ENCODE results near the gene IRF2. TPM values are rescaled to one million over a fixed set of nuclear protein-coding genes. Genes with fewer than 3 reads are reported as not detected.
A peak's percentile ranks its signal among the peaks of the same experiment; 100 is the strongest.

IRF2 gene
- 11.0 TPM for polyA plus RNA-seq (2013, experiment 1 of 2; ENCODE audit: insufficient read length)
- 12.5 TPM for polyA plus RNA-seq (2013, experiment 2 of 2; ENCODE audit: insufficient read length)

DNA sequence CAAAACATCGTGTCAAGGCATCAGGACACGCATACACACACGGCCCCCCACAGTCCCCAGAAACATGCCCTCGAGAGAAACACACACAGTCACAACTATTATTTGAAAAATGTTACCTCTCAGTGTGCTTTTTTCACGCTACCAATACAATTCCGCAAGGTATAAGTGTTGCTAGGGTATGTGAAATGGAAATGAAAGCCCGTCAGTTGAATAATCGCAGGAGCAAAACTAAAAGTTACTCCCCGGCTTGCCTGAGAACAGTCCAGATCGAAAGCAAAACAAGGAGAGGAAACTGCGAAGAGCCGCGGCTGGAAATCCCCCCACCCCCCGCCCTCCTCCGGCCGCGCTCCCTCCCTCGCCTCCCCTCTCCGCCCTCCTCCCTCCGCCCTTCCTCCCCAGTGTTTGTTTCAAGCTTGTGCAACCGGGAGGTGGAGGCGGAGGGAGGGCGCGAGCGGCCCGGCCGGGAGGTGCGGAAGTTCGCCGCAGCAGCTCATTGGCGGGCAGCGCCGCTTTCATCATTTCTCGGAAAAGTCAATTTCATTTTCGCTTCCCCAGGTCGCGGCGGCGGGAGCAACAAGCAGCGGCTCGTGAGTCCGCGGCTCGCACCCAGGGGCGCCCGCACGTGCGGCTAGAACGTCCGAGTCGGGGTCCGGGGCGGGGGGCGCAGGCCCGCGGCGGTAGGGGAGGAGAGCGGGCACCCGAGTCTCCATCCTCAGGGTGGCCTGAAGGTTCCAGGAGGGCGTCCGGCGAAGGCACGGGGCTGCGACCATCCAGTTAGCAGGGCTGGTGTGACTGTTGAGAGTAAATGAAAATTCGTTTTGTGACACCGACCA lies at the start of gene IRF2:
IRF2 (minus strand) TSS at position 288 of the 833 bp plus-strand sequence. CDS start 45,486 bp downstream, outside the sequence.
- peak; percentile 98 for DNase-seq

DNA sequence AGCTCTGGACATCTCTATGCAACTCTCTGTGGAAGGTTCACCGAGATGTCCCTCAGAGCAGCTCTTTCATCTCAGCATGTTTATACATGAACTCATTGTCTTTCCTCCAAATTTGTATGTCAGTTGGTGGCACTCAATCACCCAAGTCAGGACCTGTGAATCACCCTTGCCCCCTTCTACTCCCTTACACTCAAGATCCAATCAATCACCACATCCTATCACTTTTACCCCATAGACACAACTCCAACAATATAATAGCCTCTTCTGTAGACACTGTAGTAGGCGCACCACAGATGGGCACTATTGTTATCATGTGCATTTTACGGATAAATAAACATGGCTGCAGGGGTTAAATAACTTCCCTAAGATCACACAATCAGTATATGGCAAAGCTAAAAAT lies 41.3 kb upstream of the IRF2 start:
- DNase-seq = no peak

DNA sequence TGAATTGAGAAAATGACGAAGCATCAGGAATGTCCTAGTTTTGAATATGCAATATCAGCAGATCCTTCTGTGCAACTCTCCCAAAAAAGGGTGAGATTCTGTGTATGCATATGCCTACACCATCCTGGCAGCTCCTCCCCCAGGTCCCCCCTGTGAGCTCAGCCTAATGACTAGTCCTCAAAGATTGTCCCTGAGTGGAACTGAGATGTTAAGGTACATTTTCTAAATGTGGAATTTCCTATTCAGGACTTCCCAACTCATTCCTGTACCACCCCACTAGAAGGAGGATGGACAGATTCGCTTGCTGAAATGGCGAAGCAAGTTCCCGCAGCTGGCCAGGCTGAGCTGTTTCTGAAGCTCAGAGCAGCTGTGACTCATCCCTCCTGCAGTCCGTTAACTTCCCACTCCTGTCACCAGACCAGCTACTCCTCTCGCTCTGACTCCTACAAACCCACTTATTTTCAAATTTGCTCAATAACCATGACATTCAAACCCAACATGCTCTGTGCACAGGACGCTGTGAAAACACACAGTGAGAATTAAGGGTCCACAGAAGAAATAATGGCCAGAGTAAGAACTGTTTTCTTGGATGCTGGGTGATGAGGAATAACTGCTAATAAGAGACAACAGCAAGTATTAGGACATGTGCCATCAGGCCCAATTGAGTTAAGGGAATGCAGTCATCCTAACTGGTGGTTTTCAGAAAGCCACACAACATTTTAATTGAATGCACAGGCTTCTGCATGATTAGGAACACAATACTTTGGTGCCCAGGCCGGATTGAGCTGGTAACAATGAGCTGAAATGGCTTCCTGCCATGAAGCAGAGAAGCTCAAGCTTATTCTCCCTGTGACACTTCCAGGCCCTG lies 40.0 kb upstream of the IRF2 start:
- DNase-seq = peak; percentile 86

DNA sequence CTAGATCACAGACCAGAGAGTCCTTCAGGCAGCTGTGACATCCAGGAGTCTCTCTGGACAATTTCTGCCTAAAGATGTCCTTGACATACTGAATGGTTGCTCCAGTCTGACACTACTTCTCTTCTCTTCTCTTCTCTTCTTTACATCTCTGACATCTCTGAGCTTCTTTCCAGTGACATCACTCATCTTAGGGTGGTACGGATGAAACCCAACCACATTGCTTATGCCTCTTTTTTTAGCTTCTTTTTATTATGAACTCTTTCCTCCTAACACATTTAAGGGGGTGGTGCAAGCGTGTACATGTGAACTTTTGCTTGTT lies 39.4 kb upstream of the IRF2 start:
- no peak for DNase-seq

DNA sequence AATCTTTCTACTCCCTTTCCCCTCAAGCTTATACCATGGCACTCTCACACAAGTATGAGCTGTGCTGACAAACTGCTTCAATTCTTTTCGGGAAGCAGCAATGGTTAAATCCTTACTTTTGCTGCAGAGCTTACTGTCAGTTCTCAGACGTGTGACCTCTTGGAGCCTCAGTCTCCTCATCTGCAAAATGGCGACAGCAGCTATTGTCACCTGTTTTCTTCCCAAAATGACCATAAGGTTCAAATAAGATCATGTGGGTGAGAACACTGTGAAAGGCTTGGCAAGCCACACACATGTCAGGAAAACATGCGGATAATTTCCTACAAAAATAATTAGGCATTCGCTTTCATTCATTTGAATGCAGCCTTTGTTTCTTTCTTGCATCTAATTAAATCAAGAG lies 36.8 kb upstream of the IRF2 start:
- no peak for DNase-seq

DNA sequence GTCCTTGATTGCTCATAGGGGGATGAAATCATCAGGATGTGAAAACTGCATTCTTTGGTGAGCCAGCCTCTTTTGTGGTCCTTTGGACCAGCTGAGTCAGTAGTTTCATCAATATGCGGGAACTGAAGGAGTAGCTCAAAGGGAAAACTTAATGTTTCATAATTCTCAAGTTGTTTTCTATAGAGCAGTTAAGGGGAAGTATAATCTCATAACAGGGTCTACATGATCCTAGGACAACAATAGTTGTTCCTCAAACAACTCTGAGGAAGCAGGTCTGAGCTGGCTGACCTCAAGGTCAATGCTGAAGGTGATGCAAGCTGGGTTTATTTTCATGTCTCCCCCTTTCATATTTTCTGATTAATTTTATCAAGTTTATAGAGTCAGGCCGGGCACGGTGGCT lies 36.1 kb upstream of the IRF2 start:
- no peak for DNase-seq

DNA sequence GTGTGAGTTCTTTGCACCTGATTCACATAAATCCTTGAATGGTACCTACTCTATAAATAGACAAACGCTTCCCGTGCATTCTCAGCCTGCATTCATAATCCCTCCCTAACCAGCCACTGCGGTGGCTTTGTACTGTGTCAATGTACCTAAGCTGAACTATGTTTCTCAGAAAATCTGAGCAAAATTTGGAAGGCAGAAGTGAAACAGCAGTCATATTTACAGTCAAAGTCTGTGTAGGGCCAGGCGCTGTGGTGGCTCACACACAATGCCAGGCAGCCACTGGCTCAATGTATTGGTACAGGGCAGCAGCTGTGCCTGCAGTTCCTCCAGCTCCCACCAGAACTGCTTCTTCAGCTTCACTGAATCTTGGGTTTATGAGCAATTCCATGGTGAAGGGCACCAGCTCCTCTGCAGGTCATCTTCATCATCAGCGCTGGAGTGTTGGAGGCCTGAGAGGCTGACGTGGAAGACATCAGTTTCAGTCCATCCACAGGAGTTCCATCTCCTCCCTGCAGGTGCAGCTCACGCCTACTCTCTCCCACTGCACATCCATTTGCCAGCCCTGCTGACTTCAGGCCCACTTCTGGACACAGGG lies 32.3 kb upstream of the IRF2 start:
- DNase-seq = no peak

DNA sequence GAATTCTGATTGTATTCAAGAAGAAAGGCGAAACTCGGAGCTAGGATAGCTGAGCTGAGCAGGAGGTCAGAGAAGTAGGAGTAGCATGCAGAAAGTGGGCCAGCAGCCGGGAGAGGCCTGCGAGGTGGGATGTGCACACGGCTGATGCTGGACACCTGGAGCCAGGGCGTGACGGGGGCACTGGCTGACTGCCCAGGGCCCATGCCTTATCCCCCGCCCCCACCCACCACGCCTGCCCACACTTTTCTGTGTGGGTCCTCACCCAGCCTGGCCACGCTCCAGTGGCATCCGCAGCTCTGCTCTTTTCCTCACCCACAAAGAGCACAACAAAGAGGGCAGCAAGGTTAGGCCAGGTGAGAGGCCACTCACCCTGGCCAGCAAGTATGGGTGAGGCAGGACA lies 30.0 kb upstream of the IRF2 start:
- DNase-seq = no peak

DNA sequence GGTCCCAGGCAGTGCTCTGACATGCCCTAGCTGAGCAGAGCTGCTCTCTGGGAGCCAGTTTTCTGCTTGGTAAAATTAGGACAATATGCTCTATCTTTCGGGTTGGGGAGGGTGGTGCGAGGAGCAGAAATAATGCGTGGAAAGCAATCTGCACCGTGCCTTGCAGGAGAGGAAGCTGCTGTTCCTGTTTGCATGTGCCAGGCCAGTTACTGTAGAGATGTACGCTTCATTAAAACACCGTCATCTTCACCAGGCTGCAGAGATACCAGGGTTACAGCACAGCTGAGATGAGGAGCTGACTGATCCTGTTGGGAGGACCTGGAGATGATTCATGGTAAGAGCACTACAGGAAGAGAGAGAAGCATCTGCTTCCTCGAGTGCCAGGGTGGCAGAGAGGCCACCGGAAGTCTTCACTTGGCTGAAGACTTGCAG lies 29.5 kb upstream of the IRF2 start:
- peak; percentile 70 for DNase-seq

DNA sequence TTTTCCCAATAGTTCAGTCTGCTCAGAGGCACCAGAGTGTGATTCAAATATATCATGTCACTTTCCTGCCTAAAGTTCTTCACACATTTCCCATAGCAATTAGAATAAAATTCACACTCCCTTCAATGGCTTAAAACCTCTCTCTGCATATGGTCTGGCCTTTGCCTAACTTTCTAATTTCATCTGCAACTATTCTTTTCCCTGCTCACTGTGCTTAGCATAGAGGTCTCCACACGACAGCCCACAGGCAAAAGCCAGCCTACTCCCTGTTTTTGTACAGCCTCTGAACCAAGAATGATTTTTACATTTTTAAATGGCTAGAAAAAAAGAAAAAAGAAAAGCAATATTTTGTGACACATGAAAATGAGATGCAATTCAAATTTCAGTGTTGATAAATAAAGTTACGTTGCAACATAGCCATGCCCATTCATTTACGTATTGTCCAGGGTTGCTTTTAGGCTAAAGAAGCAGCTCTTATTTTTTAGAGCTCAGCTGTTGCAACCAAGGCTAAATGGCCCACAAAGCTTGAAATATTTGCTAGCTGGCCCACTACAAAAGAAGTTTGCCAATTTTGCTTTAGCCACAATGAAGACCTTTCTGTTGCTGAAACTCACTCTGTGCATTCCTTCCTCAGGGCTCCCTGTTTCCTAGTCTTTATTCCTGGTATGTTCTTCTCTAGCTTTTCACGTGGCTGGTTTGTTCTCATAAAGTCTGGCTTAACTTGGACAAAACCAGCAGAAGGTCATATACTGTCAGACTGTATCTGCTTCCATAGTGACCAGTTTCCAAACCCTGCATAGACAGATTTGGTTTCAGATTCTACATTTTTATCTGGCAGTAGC lies 26.6 kb upstream of the IRF2 start:
- no peak for DNase-seq

DNA sequence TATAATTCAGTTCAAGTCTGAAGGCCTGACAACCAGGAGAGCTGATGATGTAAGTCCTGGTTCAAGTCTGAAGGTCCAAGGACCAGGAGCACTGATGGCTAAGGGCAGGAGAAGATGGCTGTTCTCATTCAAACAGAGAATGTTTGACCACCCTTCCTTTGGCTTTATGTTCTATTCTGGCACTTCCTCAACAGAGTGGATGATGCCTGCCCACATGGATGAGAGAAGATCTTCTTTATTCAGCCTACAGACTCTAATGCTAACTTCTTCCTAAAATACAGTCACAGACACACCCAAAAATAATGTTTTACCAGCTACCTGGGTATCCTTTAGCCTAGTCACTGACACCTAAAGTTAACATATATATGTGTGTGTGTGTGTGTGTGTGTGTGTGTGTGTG lies 25.6 kb upstream of the IRF2 start:
- no peak for DNase-seq

DNA sequence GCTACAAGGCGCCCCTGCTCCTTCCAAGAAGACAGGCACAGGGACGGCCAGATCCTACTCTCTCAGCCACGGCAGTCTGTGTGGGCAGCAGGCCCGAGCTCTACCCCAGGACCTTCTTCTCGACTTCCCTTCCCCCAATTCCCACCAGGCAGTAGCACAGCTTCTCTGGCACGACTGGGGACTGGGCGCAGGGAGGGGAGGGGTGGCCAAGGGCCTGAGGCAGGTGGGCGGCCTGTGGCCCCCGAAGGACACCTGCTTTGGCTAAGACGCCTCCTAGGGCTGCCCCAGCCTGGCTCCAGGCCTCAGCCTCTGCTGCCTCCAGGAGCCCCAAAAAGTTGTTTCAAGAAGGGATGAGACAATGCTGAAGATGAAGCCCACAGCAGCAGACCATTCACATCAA lies 24.2 kb upstream of the IRF2 start:
- no peak for DNase-seq

DNA sequence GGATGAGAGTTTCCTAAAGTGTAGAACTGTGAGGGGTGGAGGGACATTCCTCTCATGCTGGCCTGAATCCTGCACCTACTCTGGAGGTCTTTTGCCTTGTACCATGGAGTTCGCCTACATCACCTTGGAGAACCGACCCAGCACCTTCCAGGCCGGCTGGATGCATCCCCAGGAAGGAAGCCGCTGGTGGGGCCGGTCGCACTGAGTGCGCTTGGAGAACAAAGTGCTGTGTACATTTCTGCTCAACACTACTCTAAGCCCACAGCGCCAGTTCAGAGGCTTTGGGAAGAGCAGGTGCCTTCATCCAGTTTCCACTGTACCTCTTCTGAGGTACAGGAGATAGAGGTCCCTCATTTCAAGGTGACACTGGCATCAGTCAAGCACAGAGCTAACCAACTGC lies 15.4 kb upstream of the IRF2 start:
- DNase-seq = no peak

DNA sequence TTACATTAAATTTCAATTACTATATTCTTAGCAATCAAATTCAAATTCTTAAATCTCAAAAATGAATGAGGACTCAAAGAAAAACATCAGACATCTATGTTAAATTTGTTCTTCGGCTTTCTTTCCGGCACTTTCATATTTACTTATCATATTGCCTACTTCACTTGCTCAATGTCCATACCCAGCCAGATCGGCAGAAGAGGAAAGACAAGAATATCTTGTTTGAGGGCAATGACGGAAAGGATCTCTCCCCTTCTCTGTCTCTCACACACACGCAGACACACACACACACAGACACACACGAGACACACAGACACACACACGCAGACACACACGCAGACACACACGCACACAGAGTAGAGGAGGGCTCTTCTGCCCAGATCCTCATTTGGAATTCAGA lies 13.2 kb upstream of the IRF2 start:
- no peak for DNase-seq

DNA sequence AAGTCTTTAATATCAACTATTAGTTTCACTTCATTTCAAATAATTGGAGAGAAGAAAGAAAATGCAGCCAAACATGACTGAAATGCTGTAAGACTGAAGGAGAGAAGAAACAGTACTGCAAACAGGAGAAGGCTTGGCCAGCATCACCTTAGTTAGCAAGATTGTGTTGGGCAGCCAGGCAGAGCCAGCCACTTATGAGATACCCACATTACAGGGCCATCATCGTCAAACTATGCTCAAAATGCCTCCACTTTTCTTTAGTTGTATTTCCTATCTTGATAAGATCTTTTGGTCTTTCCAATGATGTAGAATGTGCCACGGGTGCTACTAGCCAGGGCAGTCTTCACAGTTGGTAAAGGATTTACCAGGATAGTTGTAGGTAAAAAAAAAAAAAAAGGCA lies 10.9 kb upstream of the IRF2 start:
- no peak for DNase-seq

DNA sequence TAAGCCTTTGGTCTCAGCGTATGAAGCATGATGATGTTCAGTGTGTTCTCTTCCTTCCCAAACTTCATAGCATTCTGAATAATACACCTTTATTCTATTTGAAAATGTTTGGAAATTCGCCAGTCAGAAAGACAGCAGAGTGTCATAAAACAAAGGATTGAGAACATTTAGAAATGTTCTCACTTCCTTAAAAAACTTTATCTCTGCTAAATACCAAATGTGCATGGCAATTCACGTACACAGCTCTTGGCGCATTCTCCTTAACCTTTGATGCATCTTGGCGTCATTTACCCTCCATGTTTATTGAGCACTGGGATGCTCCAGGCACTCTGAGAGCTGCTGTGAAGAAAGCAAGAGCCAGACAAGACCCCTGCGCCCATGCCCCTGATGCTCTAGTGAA lies 7.2 kb upstream of the IRF2 start:
- no peak for DNase-seq

DNA sequence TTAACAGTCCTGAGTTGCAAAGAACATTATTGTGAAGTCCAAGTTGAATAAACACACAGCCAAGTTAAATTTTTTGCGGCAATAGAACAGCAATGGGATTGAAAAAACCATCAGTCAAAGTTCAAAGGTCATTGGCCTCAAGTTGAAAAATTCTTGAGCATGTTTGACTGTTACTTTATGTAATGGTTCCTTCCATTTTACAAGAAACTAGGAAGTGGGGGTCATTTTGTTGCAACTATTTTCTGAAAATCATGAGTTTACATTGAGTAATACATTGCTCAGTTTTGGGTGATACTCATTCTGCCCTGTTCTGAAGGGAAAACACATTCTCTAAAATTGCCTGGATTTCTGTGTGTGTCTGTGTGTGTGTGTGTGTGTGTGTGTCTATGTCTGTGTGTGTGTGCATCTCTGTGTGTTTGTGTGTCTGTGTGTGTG lies 5.2 kb upstream of the IRF2 start:
- DNase-seq = no peak

DNA sequence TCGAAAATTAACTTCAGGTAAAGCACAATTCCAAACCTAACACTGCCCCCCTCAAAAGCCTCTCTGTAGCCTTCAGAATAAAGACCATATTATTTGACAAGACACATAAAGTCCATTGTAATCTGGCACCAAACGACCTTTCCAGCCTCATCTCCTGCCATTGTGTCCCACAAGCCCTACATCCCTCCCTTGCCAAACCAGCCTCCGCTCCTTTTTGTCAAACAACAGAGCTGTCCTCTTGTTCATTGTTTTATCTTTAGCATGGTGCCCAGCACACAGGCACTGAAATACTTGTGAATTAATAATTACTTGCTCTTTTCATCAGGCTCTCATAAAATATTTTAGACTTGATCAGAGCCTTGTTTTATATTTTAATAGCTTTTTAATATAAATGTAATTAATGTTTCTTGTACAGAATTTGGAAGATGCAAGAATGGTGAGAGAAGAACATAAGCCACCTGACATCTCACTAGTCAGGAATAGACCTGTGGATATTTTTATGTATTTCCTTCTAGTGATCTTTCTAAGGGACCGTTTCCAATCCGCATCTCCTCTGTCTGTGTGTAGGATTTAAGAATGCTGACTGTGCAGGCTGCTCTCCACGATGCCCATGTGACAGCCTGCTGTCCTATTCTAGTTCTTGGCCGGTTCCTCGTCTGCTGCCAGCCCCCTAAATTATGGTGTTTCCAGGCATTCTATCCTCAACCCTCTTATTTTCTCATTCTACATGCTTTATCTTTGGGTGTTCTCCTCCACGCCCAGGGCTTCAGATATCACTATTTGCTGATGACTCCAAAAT lies 3.0 kb upstream of the IRF2 start:
- no peak for DNase-seq

DNA sequence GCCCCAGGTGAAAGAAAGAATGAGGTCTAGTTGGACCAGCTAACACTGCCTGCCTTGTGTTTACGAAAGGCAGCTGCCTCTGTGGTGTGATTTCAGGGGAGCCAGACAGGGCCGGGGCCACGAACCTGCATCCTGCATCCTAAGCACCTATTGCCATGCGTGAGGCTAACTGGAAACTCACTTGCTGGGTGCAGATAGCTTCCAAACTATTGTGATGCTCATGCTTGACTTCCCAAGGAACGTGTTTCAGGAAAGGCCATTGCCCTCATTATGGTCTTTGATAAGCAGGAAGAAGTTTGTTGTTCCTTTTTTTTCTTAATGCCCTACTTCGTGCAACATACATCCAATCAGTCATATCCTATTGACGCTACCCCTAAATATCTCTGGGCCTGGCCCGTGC lies 2.3 kb upstream of the IRF2 start:
- DNase-seq = no peak

DNA sequence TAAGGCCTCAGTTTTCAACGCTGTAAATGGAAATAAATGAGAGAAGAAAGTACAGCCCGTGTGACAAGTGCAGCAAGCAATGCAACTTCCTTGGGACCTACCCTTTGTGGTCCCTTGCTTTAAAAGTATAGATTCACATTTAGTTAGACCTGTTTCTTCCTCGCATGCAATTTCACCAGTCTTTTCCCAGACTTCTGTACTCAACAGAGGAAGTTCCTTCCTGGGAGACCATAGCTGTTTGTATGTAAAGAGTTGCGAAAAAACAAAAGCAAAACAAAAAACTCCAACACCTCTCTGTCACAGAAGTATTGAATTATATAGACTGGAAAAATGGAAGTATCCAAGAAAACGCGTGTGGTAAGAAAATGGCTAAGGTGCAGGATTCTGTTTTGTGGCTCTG lies 1.1 kb upstream of the IRF2 start:
- DNase-seq = no peak

DNA sequence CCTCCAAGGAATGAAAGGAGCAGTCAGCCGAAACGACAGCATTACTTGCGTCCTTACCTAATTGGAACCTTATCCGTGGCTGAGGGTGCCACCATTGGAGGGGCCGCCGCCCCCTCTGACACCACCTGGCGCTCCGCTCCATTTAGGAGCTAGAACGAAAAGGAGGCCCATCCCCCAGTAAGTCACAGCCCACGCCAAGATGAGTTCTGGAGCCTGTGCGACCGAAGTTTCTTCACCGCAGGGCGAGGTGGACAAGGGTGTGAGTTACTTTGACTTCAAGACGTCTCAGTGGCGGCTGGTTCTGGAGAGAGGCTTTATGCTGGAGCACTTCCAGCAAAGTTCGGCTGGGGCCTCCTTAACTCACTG lies 729 bp upstream of the IRF2 start:
- peak; percentile 27 for DNase-seq
